WTC11 (cell line): ENCODE measurements around the gene CMTR1. TPM values are rescaled to one million over a fixed set of nuclear protein-coding genes. Genes with fewer than 3 reads are reported as not detected.

Experiments used
- ATAC-seq: fragments of 200-7000 bp; cut with Tn5 transposase; 2 replicates; pipeline ENCODE4 v1.10.0; 2021; ENCODE audit warnings: mild to moderate bottlenecking, moderate library complexity
- CTCF ChIA-PET: fragments of 300-600 bp; sonication (Branson Sonifier 250); formaldehyde crosslinking; loops from one replicate; lab custom pipeline; 2021; ENCODE audit warnings: antibody characterized with exemption; lab: Charles Lee
- POLR2A ChIA-PET: fragments of 350-600 bp; sonication (Branson Sonifier 250); formaldehyde crosslinking; loops from one replicate; lab custom pipeline; 2021; ENCODE audit warnings: antibody characterized with exemption; lab: Charles Lee
- DNase-seq: peaks from one replicate; pipeline ENCODE4 v3.0.0; 2021; ENCODE audit warnings: low spot score
- H3K27ac Mint-ChIP-seq: 2 replicates; pipeline ENCODE4 v1.8.0; 2021; ENCODE audit warnings: mixed read lengths
- H3K27me3 Mint-ChIP-seq: 2 replicates; pipeline ENCODE4 v1.8.0; 2021; ENCODE audit warnings: low read depth, mild to moderate bottlenecking, moderate library complexity, mixed read lengths
- H3K36me3 Mint-ChIP-seq: 2 replicates; pipeline ENCODE4 v1.8.0; 2021; ENCODE audit warnings: mixed read lengths
- H3K4me1 Mint-ChIP-seq: 2 replicates; pipeline ENCODE4 v1.8.0; 2022; ENCODE audit warnings: mixed read lengths
- H3K4me3 Mint-ChIP-seq: 2 replicates; pipeline ENCODE4 v1.8.0; 2021; ENCODE audit warnings: mild to moderate bottlenecking, moderate library complexity, mixed read lengths
- H3K9me3 Mint-ChIP-seq: 2 replicates; pipeline ENCODE4 v1.8.0; 2021; ENCODE audit warnings: mixed read lengths
- ATF1 ChIP-seq: sonication (generic); formaldehyde crosslinking; IDR thresholded peaks from 2 replicates; pipeline ENCODE4 v1.8.1; 2023; ENCODE audit warnings: mild to moderate bottlenecking, moderate library complexity, missing genetic modification reagents
- IRF2 ChIP-seq: sonication (generic); formaldehyde crosslinking; IDR thresholded peaks from 2 replicates; pipeline ENCODE4 v1.8.0; 2022; ENCODE audit warnings: low read depth, missing genetic modification reagents, borderline replicate concordance
- NFATC4 ChIP-seq: fragments of 250-450 bp; sonication (Bioruptor Pico); IDR thresholded peaks from 2 replicates; pipeline ENCODE4 v1.9.0; 2021; ENCODE audit warnings: mild to moderate bottlenecking
- OVOL2 ChIP-seq: fragments of 250-450 bp; sonication (Bioruptor Pico); IDR thresholded peaks from 2 replicates; pipeline ENCODE4 v1.9.0; 2021; ENCODE audit warnings: mild to moderate bottlenecking, borderline replicate concordance
- PRRX2 ChIP-seq: fragments of 250-450 bp; sonication (Bioruptor Pico); IDR thresholded peaks from 2 replicates; pipeline ENCODE4 v1.8.0; 2021; ENCODE audit warnings: mild to moderate bottlenecking
- ZNF671 ChIP-seq: fragments of 250-450 bp; sonication (Bioruptor Pico); IDR thresholded peaks from 2 replicates; pipeline ENCODE4 v1.8.0; 2021; ENCODE audit warnings: mild to moderate bottlenecking
- total RNA-seq: library from RNA; stranded (reverse); gene quantifications from 3 replicates; pipeline ENCODE4 v1.2.3, GENCODE V29; 2021
- TF ChIP-seq, protein P1 (sequence below): sonication (generic); formaldehyde crosslinking; IDR thresholded peaks from 2 replicates; pipeline ENCODE4 v1.8.0; 2022; ENCODE audit warnings: mild to moderate bottlenecking, missing genetic modification reagents
- TF ChIP-seq, protein P2 (sequence below): fragments of 250-450 bp; sonication (Bioruptor Pico); IDR thresholded peaks from 2 replicates; pipeline ENCODE4 v2.1.2; 2022; ENCODE audit warnings: mild to moderate bottlenecking, moderate library complexity
- TF ChIP-seq, protein P3 (sequence below): fragments of 250-450 bp; sonication (Bioruptor Pico); IDR thresholded peaks from 2 replicates; pipeline ENCODE4 v1.8.0; 2021; ENCODE audit warnings: mild to moderate bottlenecking

CMTR1 gene
- total RNA-seq, 1 experiment from 2014 or later: 38.6 TPM

DNA sequence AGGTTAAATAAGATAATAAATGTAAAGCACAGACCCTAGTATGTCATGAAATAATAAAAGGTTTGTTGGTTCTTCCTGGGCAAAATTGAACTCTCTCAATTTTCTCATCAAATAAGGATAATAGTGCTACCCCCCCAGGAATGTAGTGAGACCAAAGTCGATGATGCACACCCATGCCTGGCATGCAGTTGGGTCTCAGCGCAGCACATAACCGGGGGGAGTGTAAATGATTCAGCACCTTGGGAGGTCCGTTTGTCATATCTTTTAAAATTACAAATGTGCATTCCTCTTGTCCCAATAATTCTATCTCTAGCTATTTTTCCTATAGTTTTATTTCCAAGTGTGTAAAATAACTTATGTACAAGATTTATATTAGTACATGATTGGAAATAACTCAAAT, 98.0 kb downstream of the CMTR1 start:
- DNase-seq: no peak
- peaks cover 16% of the 10 kb centered on the region for H3K4me1 Mint-ChIP-seq
- no peaks in the 10 kb centered on the region for H3K36me3 Mint-ChIP-seq
- no peak overlapping the region for H3K27ac Mint-ChIP-seq
- ChIA-PET CTCF (interaction anchor here (0.6 to 3.7 kb wide), 6 partner anchors 24 to 162 kb away, joined by 3 to 15 read pairs (median 4); no protein-coding TSS in a partner anchor), POLR2A (no interaction called here)
- ATAC-seq: no peak
- TF ChIP-seq ATF1 (CRISPR knock-in tag) (no peak), NFATC4 (no peak), IRF2 (CRISPR knock-in tag) (no peak), OVOL2 (CRISPR knock-in tag) (no peak), PRRX2 (no peak), ZNF671 (CRISPR knock-in tag) (no peak)
- TF ChIP-seq, protein P1, sequence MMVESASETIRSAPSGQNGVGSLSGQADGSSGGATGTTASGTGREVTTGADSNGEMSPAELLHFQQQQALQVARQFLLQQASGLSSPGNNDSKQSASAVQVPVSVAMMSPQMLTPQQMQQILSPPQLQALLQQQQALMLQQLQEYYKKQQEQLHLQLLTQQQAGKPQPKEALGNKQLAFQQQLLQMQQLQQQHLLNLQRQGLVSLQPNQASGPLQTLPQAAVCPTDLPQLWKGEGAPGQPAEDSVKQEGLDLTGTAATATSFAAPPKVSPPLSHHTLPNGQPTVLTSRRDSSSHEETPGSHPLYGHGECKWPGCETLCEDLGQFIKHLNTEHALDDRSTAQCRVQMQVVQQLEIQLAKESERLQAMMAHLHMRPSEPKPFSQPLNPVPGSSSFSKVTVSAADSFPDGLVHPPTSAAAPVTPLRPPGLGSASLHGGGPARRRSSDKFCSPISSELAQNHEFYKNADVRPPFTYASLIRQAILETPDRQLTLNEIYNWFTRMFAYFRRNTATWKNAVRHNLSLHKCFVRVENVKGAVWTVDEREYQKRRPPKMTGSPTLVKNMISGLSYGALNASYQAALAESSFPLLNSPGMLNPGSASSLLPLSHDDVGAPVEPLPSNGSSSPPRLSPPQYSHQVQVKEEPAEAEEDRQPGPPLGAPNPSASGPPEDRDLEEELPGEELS (CRISPR knock-in tag): no peak
- TF ChIP-seq, protein P2, sequence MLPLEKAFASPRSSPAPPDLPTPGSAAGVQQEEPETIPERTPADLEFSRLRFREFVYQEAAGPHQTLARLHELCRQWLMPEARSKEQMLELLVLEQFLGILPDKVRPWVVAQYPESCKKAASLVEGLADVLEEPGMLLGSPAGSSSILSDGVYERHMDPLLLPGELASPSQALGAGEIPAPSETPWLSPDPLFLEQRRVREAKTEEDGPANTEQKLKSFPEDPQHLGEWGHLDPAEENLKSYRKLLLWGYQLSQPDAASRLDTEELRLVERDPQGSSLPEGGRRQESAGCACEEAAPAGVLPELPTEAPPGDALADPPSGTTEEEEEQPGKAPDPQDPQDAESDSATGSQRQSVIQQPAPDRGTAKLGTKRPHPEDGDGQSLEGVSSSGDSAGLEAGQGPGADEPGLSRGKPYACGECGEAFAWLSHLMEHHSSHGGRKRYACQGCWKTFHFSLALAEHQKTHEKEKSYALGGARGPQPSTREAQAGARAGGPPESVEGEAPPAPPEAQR: no peak
- TF ChIP-seq, protein P3, sequence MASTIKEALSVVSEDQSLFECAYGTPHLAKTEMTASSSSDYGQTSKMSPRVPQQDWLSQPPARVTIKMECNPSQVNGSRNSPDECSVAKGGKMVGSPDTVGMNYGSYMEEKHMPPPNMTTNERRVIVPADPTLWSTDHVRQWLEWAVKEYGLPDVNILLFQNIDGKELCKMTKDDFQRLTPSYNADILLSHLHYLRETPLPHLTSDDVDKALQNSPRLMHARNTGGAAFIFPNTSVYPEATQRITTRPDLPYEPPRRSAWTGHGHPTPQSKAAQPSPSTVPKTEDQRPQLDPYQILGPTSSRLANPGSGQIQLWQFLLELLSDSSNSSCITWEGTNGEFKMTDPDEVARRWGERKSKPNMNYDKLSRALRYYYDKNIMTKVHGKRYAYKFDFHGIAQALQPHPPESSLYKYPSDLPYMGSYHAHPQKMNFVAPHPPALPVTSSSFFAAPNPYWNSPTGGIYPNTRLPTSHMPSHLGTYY (CRISPR knock-in tag): no peak
- no peak overlapping the region for H3K4me3 Mint-ChIP-seq
- no peaks in the 10 kb centered on the region for H3K9me3 Mint-ChIP-seq
- peaks cover 35% of the 10 kb centered on the region for H3K27me3 Mint-ChIP-seq

Other genes with a start within 250 kb of the CMTR1 start
- 16.4 to 18.7 TPM (median 16.7 TPM) in 3 replicates for gene TBC1D22B, start 175.4 kb upstream of the CMTR1 start, total RNA-seq
- 0.55 to 0.99 TPM (median 0.61 TPM) in 3 replicates for gene TMEM217, start 175.1 kb upstream of the CMTR1 start, total RNA-seq
- gene RNF8, start 79.2 kb upstream of the CMTR1 start, total RNA-seq: 33.1 to 35.9 TPM (median 33.3 TPM) in 3 replicates
- gene CCDC167, start 66.7 kb downstream of the CMTR1 start, total RNA-seq: 19.1 to 21.6 TPM (median 19.9 TPM) in 3 replicates